Jurkat, Clone E6-1 (cell line): ENCODE results near the gene TSHZ3.

Experiments
- DNase-seq: peaks from one replicate; pipeline ENCODE4 v3.0.0-alpha.2; 2011; ENCODE audit warnings: low read depth, low spot score
- H3K4me3 ChIP-seq: 2 replicates; pipeline ENCODE4 v1.5.1; 2011; ENCODE audit warnings: mild to moderate bottlenecking, low read length, control low read depth, moderate library complexity

The TSHZ3 gene

DNA sequence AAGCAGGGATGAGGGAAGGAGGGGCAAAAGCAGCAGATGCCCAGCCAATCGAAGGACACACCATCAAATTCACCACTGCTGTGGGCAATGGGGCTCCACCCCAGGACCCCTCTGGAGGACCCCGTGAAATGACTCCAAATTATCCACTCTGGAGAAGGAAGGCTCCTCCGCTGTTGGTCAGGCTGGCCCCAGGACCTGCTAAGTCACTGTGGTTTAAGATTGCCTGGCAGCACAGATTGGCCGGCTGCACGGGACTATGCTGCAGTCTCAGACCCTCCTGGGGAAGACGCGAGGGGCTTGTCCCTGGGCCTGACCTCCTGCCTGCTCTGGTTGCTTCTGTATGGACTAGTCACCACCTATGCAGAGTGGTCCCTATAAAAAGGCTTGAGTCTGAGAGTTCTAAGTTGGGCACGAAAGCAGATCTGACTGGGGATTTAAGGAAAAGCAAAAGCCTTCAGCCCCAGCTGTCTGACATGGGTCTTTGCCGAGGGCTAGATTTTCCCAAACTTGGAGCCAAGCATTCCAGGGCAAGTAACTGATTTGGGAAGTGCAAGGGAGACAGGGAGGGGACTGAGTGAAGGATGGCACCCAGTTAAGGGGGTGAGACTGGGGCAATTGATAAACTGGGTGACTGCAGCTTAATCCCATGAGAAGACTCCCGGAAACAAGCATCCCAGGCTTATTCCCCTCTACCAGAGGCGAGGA, 91.7 kb downstream of the TSHZ3 start:
- H3K4me3 ChIP-seq, result no peak overlapping the region
- no peak for DNase-seq

DNA sequence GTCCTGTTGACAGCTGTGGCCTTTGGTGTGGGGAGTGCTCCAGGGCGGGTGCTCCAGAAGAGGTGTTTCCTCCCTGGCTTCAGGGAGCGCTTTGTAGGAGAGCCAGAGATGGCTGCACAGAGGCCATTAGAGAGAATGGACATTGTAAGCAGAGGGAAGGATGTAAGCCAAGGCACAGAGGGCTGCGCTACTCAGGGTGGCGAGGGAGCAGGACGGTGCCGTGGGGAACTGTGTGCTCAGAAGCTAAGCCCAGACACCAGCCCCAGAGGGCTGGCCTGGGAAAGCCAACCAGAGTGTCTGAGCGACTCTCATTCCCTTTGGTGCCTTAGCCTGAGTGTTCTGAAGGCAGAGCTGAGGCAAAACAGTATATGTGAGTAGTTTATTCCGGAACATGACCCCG, 92.2 kb downstream of the TSHZ3 start:
- no peak for DNase-seq
- no peak overlapping the region for H3K4me3 ChIP-seq

DNA sequence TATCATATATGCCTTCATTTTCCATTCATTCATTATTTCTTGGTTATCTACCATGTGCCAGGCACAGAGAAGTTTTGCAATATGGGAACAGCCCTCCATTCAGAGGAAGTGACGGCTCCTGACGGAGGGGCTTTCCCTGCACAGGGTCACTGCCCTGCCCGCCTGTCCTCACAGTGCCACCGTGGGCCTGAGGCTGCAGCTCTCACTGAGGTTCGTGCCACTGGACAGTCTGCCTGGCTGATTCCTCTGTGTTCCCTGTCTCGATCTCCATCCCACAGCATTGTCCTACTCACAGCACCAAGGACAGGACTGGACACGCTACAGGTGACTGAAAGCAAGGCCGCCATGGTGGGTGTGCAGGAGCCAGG, 92.7 kb downstream of the TSHZ3 start:
- H3K4me3 ChIP-seq, result no peak overlapping the region
- no peak for DNase-seq

DNA sequence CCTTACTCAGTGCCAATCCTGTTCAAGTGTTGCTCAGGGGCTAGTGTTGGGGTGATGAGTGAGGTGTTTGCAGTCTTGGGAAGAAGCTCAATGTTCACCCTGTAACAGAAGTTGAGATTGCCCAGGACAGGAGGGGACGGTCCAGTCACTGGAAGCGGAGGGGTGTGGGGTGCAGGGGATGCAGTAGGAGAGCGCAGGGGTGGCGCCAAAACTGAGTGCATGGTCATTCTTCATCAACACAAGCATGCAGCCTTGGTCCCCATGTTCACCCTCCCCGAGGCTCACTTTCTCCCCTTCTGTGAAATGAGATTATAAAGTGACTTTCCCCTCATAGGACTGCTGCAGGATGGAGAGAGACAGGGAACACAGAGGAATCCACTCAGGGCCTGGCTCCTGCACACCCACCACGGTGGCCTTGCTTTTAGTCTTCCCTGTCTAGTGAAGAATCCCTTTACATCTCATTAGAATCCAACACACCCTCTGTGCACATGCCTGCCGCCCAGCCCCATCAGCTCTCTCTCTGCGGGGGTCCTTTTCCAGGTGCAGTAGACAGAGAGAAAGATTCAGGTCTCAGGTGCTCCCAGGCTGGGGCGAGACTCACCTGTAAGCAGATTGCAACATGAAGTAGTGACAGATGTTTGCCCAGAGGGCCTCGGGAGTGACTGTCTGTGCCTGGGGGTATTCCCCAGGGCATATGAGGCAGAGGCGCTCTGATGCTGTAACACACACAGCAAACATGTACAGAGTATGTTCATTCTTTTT, 93.2 kb downstream of the TSHZ3 start:
- no peak for DNase-seq
- H3K4me3 ChIP-seq, result no peak overlapping the region

DNA sequence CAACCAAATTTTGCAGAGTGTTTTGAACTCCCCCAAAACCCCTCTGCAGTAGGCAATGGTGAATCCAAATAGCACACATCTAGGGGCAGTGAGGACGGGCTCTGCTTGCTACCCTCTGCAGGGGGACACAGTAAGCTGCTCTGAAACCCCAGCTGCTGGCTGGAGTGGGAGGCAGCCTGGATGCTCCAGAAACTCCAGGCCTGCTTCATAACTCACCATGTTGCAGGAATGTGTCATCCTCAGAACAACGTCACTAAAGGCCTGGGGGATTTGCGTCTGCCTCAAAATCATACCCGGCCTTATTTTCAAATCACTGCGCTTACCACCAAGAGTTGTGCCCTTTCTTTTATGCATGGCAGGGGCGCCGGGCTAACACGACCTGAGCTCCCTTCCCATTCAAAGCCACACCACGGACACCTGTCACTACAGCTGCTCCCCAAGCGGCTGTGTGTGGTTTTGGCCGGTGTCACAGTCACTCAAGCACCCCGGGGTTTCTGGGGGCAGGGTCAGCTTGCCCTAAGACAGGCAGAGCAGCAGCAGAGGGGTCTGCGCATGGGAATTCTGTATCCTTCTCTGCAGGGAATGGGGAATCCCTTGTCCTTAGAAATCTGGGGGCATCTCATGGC, 93.9 kb downstream of the TSHZ3 start:
- no peak overlapping the region for H3K4me3 ChIP-seq
- DNase-seq, result no peak

DNA sequence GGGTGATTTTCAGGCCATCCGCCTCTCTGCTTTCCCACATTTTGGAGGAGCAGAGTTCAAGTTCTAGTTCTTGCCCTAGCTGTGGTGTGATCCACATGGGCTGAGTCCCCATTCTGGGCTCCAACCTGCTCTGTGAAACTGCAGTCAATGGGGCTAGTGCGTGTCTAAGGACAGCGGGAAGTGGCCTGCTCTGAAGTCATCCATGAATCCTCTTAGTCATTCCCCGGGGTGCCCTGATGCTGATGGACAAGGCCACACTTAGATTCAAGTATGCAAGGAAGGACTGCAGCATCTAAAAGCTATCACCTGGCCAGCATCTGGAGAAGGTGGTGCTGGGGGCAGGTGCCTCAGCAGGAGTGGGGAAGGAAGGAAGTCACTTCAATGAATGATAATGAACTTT, 94.6 kb downstream of the TSHZ3 start:
- H3K4me3 ChIP-seq, result no peak overlapping the region
- no peak for DNase-seq

DNA sequence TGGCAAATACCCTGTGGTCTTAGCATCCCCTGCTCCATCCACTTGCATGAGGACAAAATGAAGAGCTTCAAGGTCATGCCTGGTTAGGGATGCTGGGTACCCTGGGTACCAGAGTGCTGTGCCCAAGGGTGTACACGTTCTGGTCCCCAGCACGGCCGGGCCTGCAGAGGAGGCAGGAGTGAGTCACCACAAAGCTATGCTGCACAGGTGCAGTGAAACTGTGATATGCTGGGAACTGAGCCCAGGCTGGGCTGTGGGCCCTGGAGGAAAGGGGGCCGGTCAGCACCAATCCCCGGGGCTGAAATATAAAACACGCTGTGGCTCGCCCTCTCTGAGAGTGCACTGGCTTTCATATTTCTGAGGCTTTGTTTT, 95.1 kb downstream of the TSHZ3 start:
- no peak overlapping the region for H3K4me3 ChIP-seq
- DNase-seq, result no peak

DNA sequence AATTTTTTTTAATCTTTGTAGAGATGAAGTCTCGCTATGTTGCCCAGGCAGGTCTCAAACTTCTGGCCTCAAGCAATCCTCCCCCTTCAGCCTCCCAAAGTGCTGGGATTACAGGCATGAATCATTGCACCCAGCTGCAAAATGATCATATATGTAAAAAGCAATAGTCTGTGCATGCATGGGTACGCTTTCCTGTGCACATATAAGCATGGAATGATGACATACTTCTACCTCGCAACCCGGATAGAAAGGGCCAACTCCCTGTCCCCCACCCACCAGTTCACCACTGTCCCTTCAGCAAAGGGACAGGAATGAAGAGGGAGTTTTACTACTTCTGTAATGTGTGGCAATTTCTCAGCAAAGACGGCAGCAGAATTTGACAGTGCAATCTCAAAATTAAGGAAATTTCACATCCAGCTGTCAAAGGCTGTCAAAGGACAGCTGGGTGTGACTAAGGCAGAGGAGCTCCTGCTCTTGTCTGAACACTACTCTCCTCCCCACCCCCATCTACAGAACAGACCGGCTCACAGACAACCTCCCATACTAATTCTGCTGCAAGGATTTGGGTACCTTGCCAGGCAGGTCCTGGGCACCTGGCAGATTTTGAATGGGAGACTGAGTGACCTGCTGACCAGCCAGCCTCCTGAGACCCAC, 95.6 kb downstream of the TSHZ3 start:
- no peak overlapping the region for H3K4me3 ChIP-seq
- DNase-seq, result no peak

DNA sequence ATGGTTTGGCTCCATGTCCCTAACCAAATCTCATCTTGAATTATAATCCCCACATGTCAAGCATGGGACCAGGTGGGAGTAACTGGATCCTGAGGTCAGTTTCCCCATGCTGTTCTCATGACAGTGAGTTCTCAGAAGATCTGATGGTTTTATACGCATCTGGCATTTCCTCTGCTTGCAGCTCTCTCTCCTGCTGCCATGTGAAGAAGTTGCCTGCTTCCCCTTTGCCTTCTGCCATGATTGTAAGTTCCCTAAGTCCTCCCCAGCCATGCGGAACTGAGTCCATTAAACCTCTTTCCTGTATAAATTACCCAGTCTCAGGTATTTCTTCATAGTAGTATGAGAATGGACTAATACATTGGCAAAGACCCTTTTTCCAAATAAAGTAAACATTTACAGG, 96.8 kb downstream of the TSHZ3 start:
- DNase-seq, result no peak
- H3K4me3 ChIP-seq, result no peak overlapping the region

DNA sequence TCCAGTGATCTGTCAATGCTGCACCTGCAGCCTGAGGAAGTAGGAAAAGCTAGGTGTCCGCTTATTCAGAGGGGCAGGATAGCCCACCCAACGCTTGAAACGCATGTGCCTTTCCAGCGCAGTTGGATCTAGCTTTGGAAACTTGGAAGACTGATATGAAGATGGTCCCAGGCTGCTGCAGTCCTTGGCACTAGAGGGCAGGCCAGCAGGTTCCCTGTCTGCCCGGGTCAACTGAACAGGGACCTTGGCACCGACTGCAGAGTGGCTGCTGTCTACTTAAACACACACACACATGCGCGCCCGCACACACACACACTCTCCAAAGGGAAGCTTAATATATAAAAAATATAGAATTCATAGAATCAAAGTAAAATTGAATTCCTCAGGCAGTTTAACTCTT, 100.0 kb downstream of the TSHZ3 start:
- H3K4me3 ChIP-seq, result no peak overlapping the region
- no peak for DNase-seq

DNA sequence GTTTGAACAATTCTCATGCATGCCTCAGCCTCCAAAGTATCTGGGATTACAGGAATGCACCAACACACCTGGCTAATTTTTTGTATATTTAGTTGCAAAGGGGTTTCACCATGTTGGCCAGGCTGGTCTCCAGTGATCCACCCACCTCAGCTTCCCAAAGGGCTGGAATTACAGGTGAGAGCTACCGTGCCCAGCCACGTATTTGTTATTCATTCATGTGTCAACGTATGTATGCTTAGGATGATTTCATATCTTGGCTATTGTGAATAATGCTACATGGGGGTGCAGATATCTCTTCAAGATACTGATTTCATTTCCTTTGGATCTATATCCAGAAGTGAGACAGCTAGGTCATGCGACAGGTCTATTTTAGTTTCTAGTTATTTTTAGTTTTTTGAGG, 113.4 kb downstream of the TSHZ3 start:
- H3K4me3 ChIP-seq, result no peak overlapping the region
- no peak for DNase-seq

DNA sequence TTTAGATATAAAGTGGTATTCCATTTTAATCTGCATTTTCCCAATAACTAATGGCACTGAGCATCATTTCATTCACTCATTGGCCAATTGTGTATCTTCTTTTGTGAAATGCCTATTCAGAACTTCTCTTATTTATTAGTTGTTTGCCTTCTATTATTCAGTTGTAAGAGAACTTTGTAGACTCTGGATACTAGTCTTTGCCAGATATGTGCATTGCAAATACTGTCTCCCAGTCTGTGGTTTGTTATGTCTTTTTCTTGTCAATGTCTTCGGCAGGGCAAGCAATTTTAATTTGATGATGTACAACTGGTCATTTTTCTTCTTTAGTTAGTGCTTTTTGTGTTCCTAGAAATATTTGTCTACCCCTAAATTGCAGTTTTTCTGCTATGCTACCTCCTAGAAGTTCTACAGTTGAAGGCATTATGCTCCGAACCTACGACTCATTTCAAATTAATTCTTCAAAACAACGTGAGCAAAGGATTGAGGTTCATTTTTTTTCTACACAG, 115.9 kb downstream of the TSHZ3 start:
- DNase-seq, result no peak
- H3K4me3 ChIP-seq, result no peak overlapping the region

DNA sequence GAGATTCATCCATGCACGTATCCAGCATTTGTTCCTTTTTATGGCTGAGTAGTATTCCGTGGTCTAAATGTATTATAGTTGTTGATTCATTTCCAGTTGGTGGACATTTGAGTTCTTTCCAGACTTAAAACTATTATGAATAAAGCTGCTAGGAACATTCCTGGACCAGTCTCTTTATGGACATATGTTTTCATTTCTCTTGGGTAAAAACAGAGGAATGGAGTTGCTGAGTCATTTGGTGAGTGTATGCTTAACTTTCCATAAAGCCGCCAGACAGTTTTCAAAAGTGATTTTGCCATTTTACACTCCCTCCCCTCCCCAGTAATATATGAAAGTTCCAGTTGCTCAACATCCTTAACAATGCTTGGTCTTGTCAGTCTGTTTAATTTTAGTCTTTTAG, 116.4 kb downstream of the TSHZ3 start:
- no peak for DNase-seq
- no peak overlapping the region for H3K4me3 ChIP-seq

DNA sequence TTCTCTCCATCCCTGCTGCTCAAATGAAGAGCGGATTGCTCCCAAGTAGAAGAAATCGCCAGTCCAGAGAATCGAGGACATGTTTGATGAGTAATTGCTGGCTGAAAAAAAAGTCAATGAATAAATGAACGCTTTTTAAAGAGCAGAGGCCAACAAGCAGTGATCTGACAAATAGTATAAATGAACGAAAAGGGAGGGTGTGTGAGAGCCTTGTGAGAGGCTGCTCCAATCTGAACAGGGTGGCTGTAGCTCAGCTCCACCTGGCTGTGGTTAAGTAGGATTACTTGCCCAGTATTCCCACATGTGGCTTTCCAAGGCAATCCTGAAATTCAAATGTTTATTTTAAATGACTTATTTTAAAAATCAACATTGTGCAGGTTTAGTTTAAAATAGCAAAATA, 117.1 kb downstream of the TSHZ3 start:
- H3K4me3 ChIP-seq, result no peak overlapping the region
- DNase-seq, result no peak

DNA sequence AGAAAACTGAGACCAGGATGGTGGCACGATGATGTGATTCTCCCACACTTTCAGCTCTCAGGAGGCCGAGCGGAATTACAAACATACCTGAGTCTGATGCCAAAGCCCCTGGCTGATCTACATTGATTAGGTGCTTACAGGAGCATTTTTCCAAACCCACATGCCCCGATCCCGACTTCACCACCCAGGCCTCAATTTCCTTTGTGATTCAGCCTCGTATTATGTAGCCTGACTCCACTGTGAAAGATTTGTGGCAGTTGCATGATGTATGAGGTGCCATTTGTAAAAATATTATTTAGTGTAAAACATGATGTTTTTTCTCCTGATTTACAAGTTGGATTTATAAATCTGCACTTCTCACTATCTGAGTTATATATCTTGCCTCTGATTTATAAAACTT, 118.0 kb downstream of the TSHZ3 start:
- H3K4me3 ChIP-seq, result no peak overlapping the region
- no peak for DNase-seq

DNA sequence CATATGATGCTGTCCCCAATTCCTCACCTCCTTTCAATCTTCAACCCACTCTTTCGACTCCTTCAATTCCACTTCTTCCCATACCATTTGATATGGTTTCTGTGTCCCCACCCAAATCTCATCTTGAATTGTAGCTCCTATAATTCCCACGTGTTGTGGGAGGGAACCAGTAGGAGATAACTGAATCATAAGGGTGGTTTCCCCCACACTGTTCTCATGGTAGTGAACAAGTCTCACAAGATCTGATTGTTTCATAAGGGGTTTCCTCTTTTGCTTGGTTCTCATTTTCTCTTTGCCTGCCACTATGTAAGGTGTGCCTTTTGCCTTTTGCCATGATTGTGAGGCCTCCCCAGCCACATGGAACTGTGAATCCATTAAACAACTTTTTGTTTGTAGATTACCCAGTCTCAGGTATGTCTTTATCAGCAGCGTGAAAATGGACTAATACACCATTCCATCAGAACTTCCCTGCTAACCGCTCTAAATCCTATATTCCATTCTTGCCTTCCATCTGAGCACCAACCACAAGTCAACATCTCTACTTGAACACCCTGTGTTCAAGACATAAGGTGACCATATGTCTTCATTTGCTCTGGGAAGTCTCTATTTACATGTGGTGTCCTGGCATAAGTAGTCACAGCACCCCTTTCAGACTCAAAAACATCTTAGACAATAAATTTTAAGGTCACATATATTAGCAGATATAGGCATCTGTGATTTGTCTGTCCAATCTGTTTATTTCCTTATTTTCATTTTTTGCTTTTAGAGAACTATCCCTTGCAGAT, 122.9 kb downstream of the TSHZ3 start:
- DNase-seq, result no peak
- no peak overlapping the region for H3K4me3 ChIP-seq
